Renal cortical epithelial cell (primary cell): ENCODE measurements around the gene FXYD3. TPM values are rescaled to one million over a fixed set of nuclear protein-coding genes. Genes with fewer than 3 reads are reported as not detected.
A peak's percentile ranks its signal among the peaks of the same experiment; 100 is the strongest.

Experiments used
- DNase-seq: peaks from one replicate; pipeline ENCODE4 v3.0.0-alpha.2; 2011; ENCODE audit warnings: low read depth
- total RNA-seq: library from RNA; depleted of rRNA; stranded (reverse); fragments of >200 nt; gene quantifications from 2 replicates; pipeline ENCODE4 v1.2.3, GENCODE V29; 2014

The FXYD3 gene
- total RNA-seq, 1 donor from 2014 or later = not detected

GRCh38 chr19:35106291-35106583, 9.4 kb upstream of the FXYD3 start:
- no peak for DNase-seq

GRCh38 chr19:35106898-35107541, 8.6 kb upstream of the FXYD3 start:
- DNase-seq = no peak

- DNase-seq = peak; percentile 29
Observed at GRCh38 chr19:35107545-35107944, 8.1 kb upstream of the FXYD3 start.

- no peak for DNase-seq
Observed at GRCh38 chr19:35108730-35109129, 6.9 kb upstream of the FXYD3 start.

GRCh38 chr19:35109395-35110112, 6.1 kb upstream of the FXYD3 start:
- no peak for DNase-seq

- no peak for DNase-seq
Observed at GRCh38 chr19:35110974-35111373, 4.6 kb upstream of the FXYD3 start.

GRCh38 chr19:35112995-35113688, 2.5 kb upstream of the FXYD3 start:
- no peak for DNase-seq

- no peak for DNase-seq
Observed at GRCh38 chr19:35114353-35115176, 1.1 kb upstream of the FXYD3 start.

- no peak for DNase-seq
Observed at GRCh38 chr19:35116072-35116801, 614 bp downstream of the FXYD3 start.

- DNase-seq = no peak
Observed at GRCh38 chr19:35117116-35117515, 1.5 kb downstream of the FXYD3 start.

GRCh38 chr19:35117799-35118198, 2.2 kb downstream of the FXYD3 start:
- no peak for DNase-seq

- no peak for DNase-seq
Observed at GRCh38 chr19:35118268-35119020, 2.8 kb downstream of the FXYD3 start.

GRCh38 chr19:35119091-35119490, 3.5 kb downstream of the FXYD3 start:
- DNase-seq = no peak

GRCh38 chr19:35119578-35120155, 4.0 kb downstream of the FXYD3 start:
- no peak for DNase-seq

GRCh38 chr19:35120492-35120891, 4.9 kb downstream of the FXYD3 start:
- DNase-seq = peak; percentile 21

GRCh38 chr19:35120898-35121297, 5.3 kb downstream of the FXYD3 start:
- DNase-seq = no peak

- no peak for DNase-seq
Observed at GRCh38 chr19:35122687-35123551, 7.3 kb downstream of the FXYD3 start.

GRCh38 chr19:35123573-35123972, 8.0 kb downstream of the FXYD3 start:
- DNase-seq = no peak
